GM23248 (cell line): ENCODE data around the gene CREB5. TPM values are rescaled to one million over a fixed set of nuclear protein-coding genes. Genes with fewer than 3 reads are reported as not detected.

Experiments
- DNase-seq: peaks from one replicate; pipeline ENCODE4 v3.0.0-alpha.2; 2015
- H2AFZ ChIP-seq: fragments of 200-600 bp; sonication (generic); 2 replicates; pipeline ENCODE4 v1.6.1; 2016; ENCODE audit warnings: antibody characterized with exemption
- H3F3A ChIP-seq: fragments of 200-600 bp; sonication (generic); 2 replicates; pipeline ENCODE4 v1.6.1; 2016; ENCODE audit warnings: mild to moderate bottlenecking, antibody characterized with exemption, mixed run types; ENCODE audit not compliant: insufficient read depth
- H3K27ac ChIP-seq: fragments of 200-600 bp; sonication (generic); 2 replicates; pipeline ENCODE4 v1.5.1; 2016; ENCODE audit warnings: mild to moderate bottlenecking
- H3K27me3 ChIP-seq: fragments of 200-600 bp; sonication (generic); replicated peaks from 2 replicates; pipeline ENCODE4 v1.6.1; 2016; ENCODE audit warnings: mild to moderate bottlenecking; ENCODE audit not compliant: insufficient read depth
- H3K36me3 ChIP-seq: fragments of 200-600 bp; sonication (generic); 2 replicates; pipeline ENCODE4 v1.6.1; 2016; ENCODE audit warnings: low read depth, mild to moderate bottlenecking
- H3K4me1 ChIP-seq: fragments of 200-600 bp; sonication (generic); 2 replicates; pipeline ENCODE4 v1.6.1; 2016; ENCODE audit warnings: mild to moderate bottlenecking; ENCODE audit not compliant: insufficient read depth
- H3K4me2 ChIP-seq: fragments of 200-600 bp; sonication (generic); one replicate; pipeline ENCODE4 v1.6.1; 2016; ENCODE audit warnings: mild to moderate bottlenecking; ENCODE audit not compliant: unreplicated experiment
- H3K4me3 ChIP-seq: fragments of 200-600 bp; sonication (generic); 2 replicates; pipeline ENCODE4 v1.5.1; 2016; ENCODE audit warnings: mild to moderate bottlenecking
- H3K79me2 ChIP-seq: fragments of 200-600 bp; sonication (generic); 2 replicates; pipeline ENCODE4 v1.6.1; 2016; ENCODE audit warnings: mild to moderate bottlenecking; ENCODE audit not compliant: insufficient read depth
- H3K9ac ChIP-seq: fragments of 200-600 bp; sonication (generic); 2 replicates; pipeline ENCODE4 v1.6.1; 2016; ENCODE audit warnings: mild to moderate bottlenecking
- H3K9me2 ChIP-seq: fragments of 200-600 bp; sonication (generic); 2 replicates; pipeline ENCODE4 v1.6.1; 2016; ENCODE audit warnings: mixed run types, mild to moderate bottlenecking, moderate library complexity; ENCODE audit not compliant: insufficient read depth
- H3K9me3 ChIP-seq: fragments of 200-600 bp; sonication (generic); one replicate; pipeline ENCODE4 v1.6.1; 2017; ENCODE audit warnings: low read depth
- H4K20me1 ChIP-seq: fragments of 200-600 bp; sonication (generic); 2 replicates; pipeline ENCODE4 v1.6.0; 2016; ENCODE audit not compliant: insufficient read depth
- EZH2 ChIP-seq: fragments of 200-600 bp; sonication (generic); IDR thresholded peaks from 2 replicates; pipeline ENCODE4 v1.6.1; 2018; ENCODE audit warnings: antibody characterized with exemption, mild to moderate bottlenecking; ENCODE audit not compliant: insufficient read depth, poor library complexity, severe bottlenecking
- EZH2phosphoT487 ChIP-seq: fragments of 200-600 bp; sonication (generic); IDR thresholded peaks from 2 replicates; pipeline ENCODE4 v1.6.1; 2018; ENCODE audit warnings: antibody characterized with exemption, moderate library complexity, mild to moderate bottlenecking, low read depth; ENCODE audit not compliant: insufficient read depth
- whole genome bisulfite sequencing, 2 experiments: methylation state at CpG; one replicate each; pipeline ENCODE4 v1.1.6; 2015 to 2017; ENCODE audit warnings: low lambda C conversion rate in 2 of 2, low coverage in 1 of 2; ENCODE audit errors: missing lambda C conversion rate in 2 of 2; 5-methylcytosine and 5-hydroxymethylcytosine counted together
- in situ Hi-C: fragments of 300-500 bp; cut with MboI; formaldehyde crosslinking; loops from 2 replicates; pipeline ENCODE4 v1.15.0; 2020
- polyA plus RNA-seq: library from polyadenylated mRNA; unstranded; fragments of >200 nt; fragmentation: Nextera tagmentation; extraction: Ambion mirVana; gene quantifications from 2 replicates; pipeline ENCODE4 v1.2.1, GENCODE V29; 2016
- total RNA-seq: library from RNA; depleted of rRNA; stranded (reverse); fragments of >200 nt; shearing (Covaris generic); gene quantifications from 2 replicates; pipeline ENCODE4 v1.2.3, GENCODE V29; 2014

The CREB5 gene
- total and polyA plus RNA-seq, 2 experiments from 2014 or later, result 13.6 to 19.2 TPM

DNA sequence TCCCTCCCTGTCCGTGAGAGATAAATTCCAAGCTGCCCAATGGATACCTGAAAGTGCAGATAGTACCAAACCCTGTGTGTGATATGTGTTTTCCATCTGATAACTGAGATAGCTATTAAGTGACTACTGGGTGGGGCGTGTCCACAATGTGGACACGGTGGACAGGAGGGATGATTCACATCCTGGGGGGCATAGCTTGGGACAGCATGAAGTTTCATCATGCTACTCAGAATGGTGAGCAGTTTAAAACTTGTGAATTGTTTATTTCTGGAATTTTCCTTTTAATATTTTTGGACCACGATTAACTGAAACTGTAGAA is 158.6 kb downstream of the CREB5 start:
- Histone ChIP-seq H3K27ac (peak overlapping the region; percentile 45), H3K9me3 (no peaks in the 10 kb centered on the region), H4K20me1 (no peaks in the 10 kb centered on the region), H3K4me1 (peaks cover 47% of the 10 kb centered on the region), H3K27me3 (no peaks in the 10 kb centered on the region), H3K79me2 (no peaks in the 10 kb centered on the region), H3K9me2 (0 out of 2 replicates have a peak, but pooled peaks cover 3% of the 10 kb centered on the region), H2AFZ (peak overlapping the region; percentile 57), H3K36me3 (no peaks in the 10 kb centered on the region), H3K9ac (no peak overlapping the region; the same call in 1 of the 2 replicates), H3F3A (peaks cover 21% of the 10 kb centered on the region), H3K4me3 (no peak overlapping the region), H3K4me2 (peak overlapping the region; percentile 33)
- TF ChIP-seq EZH2phosphoT487 (no peak), EZH2 (no peak)
- 42 to 46% methylated on average over 4 of the region's 4 CpGs for WGBS, 2 experiments
- DNase-seq, result peak; percentile 83
- in situ Hi-C loops, result no loop called here

DNA sequence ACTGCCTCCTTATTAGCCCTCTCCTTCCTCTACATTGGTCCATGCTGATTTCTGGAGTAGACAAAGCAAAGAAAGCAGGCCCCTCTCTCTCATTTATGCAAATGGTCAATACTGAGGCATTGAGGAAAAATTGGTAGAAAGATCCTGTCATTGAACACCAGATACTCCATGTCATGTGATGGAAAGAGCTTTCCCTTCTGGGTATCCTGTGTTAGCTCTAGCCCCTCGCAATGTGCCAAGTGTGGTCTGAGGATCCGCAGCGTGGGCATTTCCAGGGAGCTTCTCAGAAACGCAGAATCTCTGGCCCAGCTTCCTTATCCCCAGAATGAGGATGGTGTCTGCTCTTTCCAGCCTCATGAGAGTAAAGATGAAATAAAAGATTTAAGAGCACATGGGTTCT is 159.1 kb downstream of the CREB5 start:
- Histone ChIP-seq H3K36me3 (no peaks in the 10 kb centered on the region), H2AFZ (peak overlapping the region; percentile 57), H3K4me3 (no peak overlapping the region), H3K4me2 (peak overlapping the region; percentile 33), H3K9me2 (0 out of 2 replicates have a peak, but pooled peaks cover 3% of the 10 kb centered on the region), H3K9ac (no peak overlapping the region; the same call in 1 of the 2 replicates), H4K20me1 (no peaks in the 10 kb centered on the region), H3K27ac (peak overlapping the region; percentile 45), H3K4me1 (peaks cover 46% of the 10 kb centered on the region), H3K9me3 (no peaks in the 10 kb centered on the region), H3K27me3 (no peaks in the 10 kb centered on the region), H3K79me2 (no peaks in the 10 kb centered on the region), H3F3A (peaks cover 16% of the 10 kb centered on the region)
- TF ChIP-seq EZH2phosphoT487 (no peak), EZH2 (no peak)
- 98% methylated on average over 4 of the region's 4 CpGs for WGBS, 2 experiments
- DNase-seq, result no peak
- in situ Hi-C loops, result no loop called here

DNA sequence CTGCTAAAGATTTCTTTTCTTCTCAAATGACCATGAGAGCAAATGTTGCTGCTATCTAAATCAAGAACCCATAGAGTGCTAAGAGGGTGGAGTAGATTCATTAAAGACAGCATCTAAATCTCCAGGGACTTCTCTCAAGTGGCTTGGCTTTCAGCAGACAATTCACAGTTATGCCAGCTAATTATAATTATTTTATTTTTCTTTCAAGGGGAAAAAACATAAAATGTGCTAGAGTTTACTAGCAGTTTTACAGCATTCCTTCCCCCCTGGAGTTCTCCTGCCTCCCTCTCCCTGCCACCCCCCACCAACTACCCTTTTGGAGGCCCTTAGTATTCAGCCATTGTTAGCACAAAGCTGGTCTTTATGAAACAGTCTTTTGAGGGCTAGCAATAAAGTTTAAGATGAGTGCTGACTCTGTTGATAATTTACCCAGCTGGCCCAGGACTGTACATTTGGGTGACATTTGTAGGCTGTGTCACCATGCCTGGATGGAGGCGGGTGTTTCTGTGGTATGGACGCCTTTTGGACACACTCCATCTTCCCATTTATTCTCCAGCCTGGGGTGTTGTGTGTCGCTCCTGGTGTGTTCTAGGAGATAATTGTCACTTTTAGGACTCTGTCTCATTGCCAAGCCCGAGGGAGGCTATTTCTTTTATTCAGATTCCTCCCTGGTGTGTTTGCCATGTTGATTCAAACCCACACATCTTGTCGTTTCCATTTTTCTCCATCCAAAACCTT is 160.2 kb downstream of the CREB5 start:
- Histone ChIP-seq H2AFZ (no peak overlapping the region), H3F3A (peaks cover 16% of the 10 kb centered on the region), H3K27me3 (no peaks in the 10 kb centered on the region), H4K20me1 (no peaks in the 10 kb centered on the region), H3K4me2 (no peak overlapping the region), H3K4me3 (no peak overlapping the region), H3K36me3 (no peaks in the 10 kb centered on the region), H3K9me2 (0 out of 2 replicates have a peak, but pooled peaks cover 3% of the 10 kb centered on the region), H3K9ac (no peak overlapping the region), H3K9me3 (no peaks in the 10 kb centered on the region), H3K27ac (no peak overlapping the region), H3K4me1 (peaks cover 46% of the 10 kb centered on the region), H3K79me2 (no peaks in the 10 kb centered on the region)
- DNase-seq, result no peak
- WGBS, 2 experiments, result 76 to 88% methylated on average over 5 of the region's 5 CpGs
- TF ChIP-seq EZH2 (no peak), EZH2phosphoT487 (no peak)
- in situ Hi-C loops, result no loop called here

DNA sequence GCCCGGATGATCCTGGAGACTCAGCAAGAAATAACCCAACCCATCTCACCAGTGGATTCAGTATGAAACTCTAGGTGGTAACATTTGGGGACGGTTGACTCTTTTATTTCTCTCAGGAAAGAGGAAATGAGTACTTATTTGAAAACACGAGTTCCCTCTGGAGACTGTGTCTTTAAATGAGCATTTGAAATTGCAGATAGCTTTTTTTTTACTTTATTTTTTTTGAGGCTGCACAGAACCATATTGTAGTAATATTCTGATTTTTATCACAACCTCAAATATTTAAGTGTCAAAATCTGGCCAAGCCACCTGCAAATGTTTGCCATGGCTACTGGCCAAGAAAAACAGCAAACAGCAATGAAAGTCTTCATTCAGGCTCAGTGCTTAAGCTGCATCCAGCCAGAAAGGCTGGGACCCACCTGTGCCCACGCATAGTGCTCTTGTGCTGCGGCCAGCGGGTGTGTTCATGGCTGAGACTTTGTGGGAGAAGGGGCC is 160.8 kb downstream of the CREB5 start:
- H3F3A ChIP-seq, result peaks cover 16% of the 10 kb centered on the region
- no peak overlapping the region for H2AFZ ChIP-seq
- H3K36me3 ChIP-seq, result no peaks in the 10 kb centered on the region
- peak; percentile 10 for DNase-seq
- peaks cover 46% of the 10 kb centered on the region for H3K4me1 ChIP-seq
- TF ChIP-seq EZH2 (no peak), EZH2phosphoT487 (no peak)
- no peaks in the 10 kb centered on the region for H3K79me2 ChIP-seq
- H3K9me2 ChIP-seq, result 0 out of 2 replicates have a peak, but pooled peaks cover 3% of the 10 kb centered on the region
- WGBS, 2 experiments, result 85 to 86% methylated on average over 6 of the region's 6 CpGs
- H3K4me3 ChIP-seq, result no peak overlapping the region
- no peak overlapping the region for H3K4me2 ChIP-seq
- no peaks in the 10 kb centered on the region for H4K20me1 ChIP-seq
- no peak overlapping the region; the same call in 1 of the 2 replicates for H3K27ac ChIP-seq
- H3K9me3 ChIP-seq, result no peaks in the 10 kb centered on the region
- H3K27me3 ChIP-seq, result no peaks in the 10 kb centered on the region
- in situ Hi-C loops, result no loop called here
- H3K9ac ChIP-seq, result no peak overlapping the region
